SK-N-SH treated with all-trans-retinoic acid at 6 μM for 48 hours (cell line): ENCODE data around the gene IL15RA.

Experiments
- CSDC2 ChIP-seq: fragments of 250-450 bp; sonication (Bioruptor Pico); IDR thresholded peaks from 2 replicates; pipeline ENCODE4 v1.5.0; 2020; ENCODE audit warnings: mild to moderate bottlenecking, moderate library complexity
- TOX ChIP-seq: fragments of 250-450 bp; sonication (Bioruptor Pico); IDR thresholded peaks from 2 replicates; pipeline ENCODE4 v1.8.0; 2021; ENCODE audit warnings: mild to moderate bottlenecking, moderate library complexity, borderline replicate concordance
- ZFP3 ChIP-seq: fragments of 250-450 bp; sonication (Bioruptor Pico); IDR thresholded peaks from 2 replicates; pipeline ENCODE4 v1.5.0; 2020; ENCODE audit warnings: mild to moderate bottlenecking, moderate library complexity
- ZNF565 ChIP-seq: fragments of 450-650 bp; formaldehyde crosslinking; conservative IDR thresholded peaks from 2 replicates; pipeline ENCODE4 v1.5.0; 2020; ENCODE audit warnings: low read depth, mild to moderate bottlenecking, moderate library complexity
- TF ChIP-seq, protein P1 (sequence below): fragments of 250-450 bp; sonication (Bioruptor Pico); IDR thresholded peaks from 2 replicates; pipeline ENCODE4 v1.5.1; 2020; ENCODE audit warnings: low read depth, mild to moderate bottlenecking, moderate library complexity

- no peak for TF ChIP-seq TOX (CRISPR knock-in tag)
- no peak for TF ChIP-seq CSDC2
- no peak for TF ChIP-seq ZNF565 (CRISPR knock-in tag)
- TF ChIP-seq ZFP3 = no peak
- TF ChIP-seq, protein P1, sequence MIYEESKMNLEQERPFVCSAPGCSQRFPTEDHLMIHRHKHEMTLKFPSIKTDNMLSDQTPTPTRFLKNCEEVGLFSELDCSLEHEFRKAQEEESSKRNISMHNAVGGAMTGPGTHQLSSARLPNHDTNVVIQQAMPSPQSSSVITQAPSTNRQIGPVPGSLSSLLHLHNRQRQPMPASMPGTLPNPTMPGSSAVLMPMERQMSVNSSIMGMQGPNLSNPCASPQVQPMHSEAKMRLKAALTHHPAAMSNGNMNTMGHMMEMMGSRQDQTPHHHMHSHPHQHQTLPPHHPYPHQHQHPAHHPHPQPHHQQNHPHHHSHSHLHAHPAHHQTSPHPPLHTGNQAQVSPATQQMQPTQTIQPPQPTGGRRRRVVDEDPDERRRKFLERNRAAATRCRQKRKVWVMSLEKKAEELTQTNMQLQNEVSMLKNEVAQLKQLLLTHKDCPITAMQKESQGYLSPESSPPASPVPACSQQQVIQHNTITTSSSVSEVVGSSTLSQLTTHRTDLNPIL (CRISPR knock-in tag) = no peak
Measured at GRCh38 chr10:6017781-6018354, 40.5 kb upstream of the IL15RA start.
